Measurements from ENCODE around the gene KRTAP10-9.
"Not testable (repeated sequence)": the region's sequence is repeated elsewhere in the genome, so short reads cannot be mapped to it uniquely, and the experiment has no call there.

- not testable (repeated sequence) for TF ChIP-seq CTCF (IDR thresholded peaks at IDR 0.05); POLR2AphosphoS5 (IDR thresholded peaks at IDR 0.05; ENCODE audit: insufficient read depth in 1 of 2, low read depth in 1 of 2)
These were observed 19.7 kb downstream of the KRTAP10-9 start, which contains the start of gene KRTAP10-11 for GRCh38 chr21:44646366-44647221.

Measured in vagina (tissue), 2 donors.